NT2/D1 (cell line): ENCODE measurements around the gene HS6ST1.

ENCODE experiments used
- DNase-seq: peaks from one replicate; pipeline ENCODE4 v3.0.0-alpha.2; 2011; ENCODE audit warnings: low read depth, low spot score
- H3K27me3 ChIP-seq: 2 replicates; pipeline ENCODE4 v1.6.0; 2011; ENCODE audit warnings: mild to moderate bottlenecking; ENCODE audit not compliant: insufficient read length, insufficient read depth
- H3K36me3 ChIP-seq: 2 replicates; pipeline ENCODE4 v1.6.1; 2011; ENCODE audit warnings: mild to moderate bottlenecking, low read length, mixed read lengths; ENCODE audit not compliant: insufficient read depth, insufficient read length
- H3K4me1 ChIP-seq: 2 replicates; pipeline ENCODE4 v1.5.1; 2011; ENCODE audit not compliant: insufficient read depth, insufficient read length
- H3K4me3 ChIP-seq: 2 replicates; pipeline ENCODE4 v1.5.1; 2011; ENCODE audit warnings: low read depth; ENCODE audit not compliant: insufficient read length
- H3K9ac ChIP-seq: 2 replicates; pipeline ENCODE4 v1.6.0; 2011; ENCODE audit warnings: low read depth; ENCODE audit not compliant: insufficient read length
- H3K9me3 ChIP-seq: 2 replicates; pipeline ENCODE4 v1.5.1; 2011; ENCODE audit warnings: mild to moderate bottlenecking, low read length; ENCODE audit not compliant: insufficient read depth
- SUZ12 ChIP-seq: IDR thresholded peaks from 2 replicates; pipeline ENCODE4 v1.6.1; 2011; ENCODE audit not compliant: insufficient read length, insufficient read depth; ENCODE audit errors: extremely low read depth
- YY1 ChIP-seq: IDR thresholded peaks from 2 replicates; pipeline ENCODE4 v1.6.1; 2011; ENCODE audit not compliant: insufficient read length, insufficient read depth
- ZNF274 ChIP-seq: IDR thresholded peaks from 2 replicates; pipeline ENCODE4 v1.6.1; 2011; ENCODE audit warnings: mild to moderate bottlenecking, low read depth, low read length

The HS6ST1 gene

GRCh38 chr2:128289439-128289838 lies 29.2 kb downstream of the HS6ST1 start:
- no peaks in the 10 kb centered on the region; the same call in 1 of the 2 replicates for H3K9me3 ChIP-seq
- H3K9ac ChIP-seq, result no peak overlapping the region
- no peak overlapping the region for H3K4me3 ChIP-seq
- H3K36me3 ChIP-seq, result peaks cover 61% of the 10 kb centered on the region
- no peaks in the 10 kb centered on the region for H3K27me3 ChIP-seq
- TF ChIP-seq YY1 (no peak), SUZ12 (no peak), ZNF274 (no peak)
- no peak for DNase-seq
- H3K4me1 ChIP-seq, result peaks cover 55% of the 10 kb centered on the region

GRCh38 chr2:128288781-128289180 lies 29.9 kb downstream of the HS6ST1 start:
- no peaks in the 10 kb centered on the region; the same call in 1 of the 2 replicates for H3K9me3 ChIP-seq
- H3K27me3 ChIP-seq, result no peaks in the 10 kb centered on the region
- peaks cover 53% of the 10 kb centered on the region for H3K4me1 ChIP-seq
- no peak for DNase-seq
- no peak overlapping the region for H3K9ac ChIP-seq
- peaks cover 65% of the 10 kb centered on the region for H3K36me3 ChIP-seq
- no peak for TF ChIP-seq YY1
- no peak overlapping the region for H3K4me3 ChIP-seq

GRCh38 chr2:128287780-128288735 lies 30.6 kb downstream of the HS6ST1 start:
- H3K27me3 ChIP-seq, result no peaks in the 10 kb centered on the region
- no peak overlapping the region for H3K4me3 ChIP-seq
- TF ChIP-seq YY1, result no peak
- no peak for TF ChIP-seq SUZ12
- TF ChIP-seq ZNF274, result no peak
- no peak overlapping the region for H3K9ac ChIP-seq
- DNase-seq, result no peak
- H3K4me1 ChIP-seq, result peaks cover 53% of the 10 kb centered on the region
- no peaks in the 10 kb centered on the region; the same call in 1 of the 2 replicates for H3K9me3 ChIP-seq
- peaks cover 70% of the 10 kb centered on the region for H3K36me3 ChIP-seq

GRCh38 chr2:128286905-128287779 lies 31.5 kb downstream of the HS6ST1 start:
- Histone ChIP-seq H3K36me3 (peaks cover 75% of the 10 kb centered on the region), H3K9me3 (no peaks in the 10 kb centered on the region; the same call in 1 of the 2 replicates), H3K4me1 (peaks cover 54% of the 10 kb centered on the region), H3K27me3 (no peaks in the 10 kb centered on the region), H3K9ac (peak overlapping the region; percentile 7), H3K4me3 (no peak overlapping the region)
- no peak for DNase-seq
- TF ChIP-seq SUZ12 (no peak), YY1 (no peak)

GRCh38 chr2:128286011-128286721 lies 32.5 kb downstream of the HS6ST1 start:
- no peaks in the 10 kb centered on the region for H3K27me3 ChIP-seq
- H3K9me3 ChIP-seq, result no peaks in the 10 kb centered on the region
- TF ChIP-seq SUZ12 (no peak), YY1 (no peak), ZNF274 (no peak)
- no peak for DNase-seq
- peaks cover 74% of the 10 kb centered on the region for H3K36me3 ChIP-seq
- H3K9ac ChIP-seq, result peak overlapping the region; percentile 12
- peaks cover 46% of the 10 kb centered on the region for H3K4me1 ChIP-seq
- no peak overlapping the region for H3K4me3 ChIP-seq

- H3K9me3 ChIP-seq, result no peaks in the 10 kb centered on the region
- no peak overlapping the region for H3K4me3 ChIP-seq
- no peaks in the 10 kb centered on the region for H3K27me3 ChIP-seq
- no peak for TF ChIP-seq SUZ12
- no peak for TF ChIP-seq ZNF274
- TF ChIP-seq YY1, result no peak
- DNase-seq, result no peak
- H3K4me1 ChIP-seq, result peaks cover 51% of the 10 kb centered on the region
- peaks cover 82% of the 10 kb centered on the region for H3K36me3 ChIP-seq
- H3K9ac ChIP-seq, result peak overlapping the region; percentile 42
Observed at GRCh38 chr2:128285329-128285931, 33.2 kb downstream of the HS6ST1 start.
